Measurements from ENCODE around the gene HOXA6. TPM values are rescaled to one million over a fixed set of nuclear protein-coding genes. Genes with fewer than 3 reads are reported as not detected.
A peak's percentile ranks its signal among the peaks of the same experiment; 100 is the strongest.

HOXA6 gene
- total RNA-seq, 1 donor from 2014 or later, result not detected

- no peak overlapping the region for H3K27ac Mint-ChIP-seq
- H3K27me3 ChIP-seq, result peaks cover 100% of the 10 kb centered on the region
- no peaks in the 10 kb centered on the region for H3K36me3 ChIP-seq
- H3K9me3 ChIP-seq (ENCODE audit: low read depth), result no peaks in the 10 kb centered on the region
- H3K4me3 Mint-ChIP-seq, result no peak overlapping the region
- H2AFZ ChIP-seq (replicated peaks), result no peak overlapping the region
- H4K20me1 ChIP-seq (ENCODE audit: low read depth), result peaks cover 93% of the 10 kb centered on the region
- H3K27ac ChIP-seq, result no peak overlapping the region
- no peak overlapping the region for H3K9ac ChIP-seq
- H3K4me1 ChIP-seq, result no peaks in the 10 kb centered on the region
- peaks cover 91% of the 10 kb centered on the region for H3K27me3 Mint-ChIP-seq (ENCODE audit: insufficient read depth, low read depth)
- H3K36me3 Mint-ChIP-seq, result no peaks in the 10 kb centered on the region
- no peaks in the 10 kb centered on the region for H3K4me1 Mint-ChIP-seq
- H3K4me2 ChIP-seq, result no peak overlapping the region
- H3K4me3 ChIP-seq, result no peak overlapping the region
- no peak for DNase-seq (ENCODE audit: low spot score)
- peaks cover 5% of the 10 kb centered on the region for H3F3A ChIP-seq (ENCODE audit: low read depth)
- peaks cover 3% of the 10 kb centered on the region for H3K9me3 Mint-ChIP-seq
- no peaks in the 10 kb centered on the region for H3K79me2 ChIP-seq (ENCODE audit: low read depth)
- TF ChIP-seq, protein P1, sequence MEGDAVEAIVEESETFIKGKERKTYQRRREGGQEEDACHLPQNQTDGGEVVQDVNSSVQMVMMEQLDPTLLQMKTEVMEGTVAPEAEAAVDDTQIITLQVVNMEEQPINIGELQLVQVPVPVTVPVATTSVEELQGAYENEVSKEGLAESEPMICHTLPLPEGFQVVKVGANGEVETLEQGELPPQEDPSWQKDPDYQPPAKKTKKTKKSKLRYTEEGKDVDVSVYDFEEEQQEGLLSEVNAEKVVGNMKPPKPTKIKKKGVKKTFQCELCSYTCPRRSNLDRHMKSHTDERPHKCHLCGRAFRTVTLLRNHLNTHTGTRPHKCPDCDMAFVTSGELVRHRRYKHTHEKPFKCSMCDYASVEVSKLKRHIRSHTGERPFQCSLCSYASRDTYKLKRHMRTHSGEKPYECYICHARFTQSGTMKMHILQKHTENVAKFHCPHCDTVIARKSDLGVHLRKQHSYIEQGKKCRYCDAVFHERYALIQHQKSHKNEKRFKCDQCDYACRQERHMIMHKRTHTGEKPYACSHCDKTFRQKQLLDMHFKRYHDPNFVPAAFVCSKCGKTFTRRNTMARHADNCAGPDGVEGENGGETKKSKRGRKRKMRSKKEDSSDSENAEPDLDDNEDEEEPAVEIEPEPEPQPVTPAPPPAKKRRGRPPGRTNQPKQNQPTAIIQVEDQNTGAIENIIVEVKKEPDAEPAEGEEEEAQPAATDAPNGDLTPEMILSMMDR (IDR thresholded peaks at IDR 0.05), result no peak
- TF ChIP-seq EZH2 (IDR thresholded peaks at IDR 0.05) (peak; percentile 91), EZH2phosphoT487 (IDR thresholded peaks at IDR 0.05) (peak; percentile 35)
Observed at GRCh38 chr7:27117887-27118491, 29.6 kb downstream of the HOXA6 start.

GRCh38 chr7:27116962-27117886, 30.4 kb downstream of the HOXA6 start:
- Mint-ChIP-seq H3K27ac (no peak overlapping the region), H3K36me3 (no peaks in the 10 kb centered on the region), H3K27me3 (ENCODE audit: insufficient read depth, low read depth) (peaks cover 91% of the 10 kb centered on the region), H3K4me1 (no peaks in the 10 kb centered on the region), H3K9me3 (peaks cover 3% of the 10 kb centered on the region), H3K4me3 (no peak overlapping the region)
- peaks cover 13% of the 10 kb centered on the region for H3F3A ChIP-seq (ENCODE audit: low read depth)
- H3K4me1 ChIP-seq, result no peaks in the 10 kb centered on the region
- H3K9me3 ChIP-seq (ENCODE audit: low read depth), result no peaks in the 10 kb centered on the region
- peaks cover 93% of the 10 kb centered on the region for H4K20me1 ChIP-seq (ENCODE audit: low read depth)
- H3K27me3 ChIP-seq, result peaks cover 100% of the 10 kb centered on the region
- H3K4me3 ChIP-seq, result no peak overlapping the region
- TF ChIP-seq, protein P1 (IDR thresholded peaks at IDR 0.05), result no peak
- no peak for TF ChIP-seq EZH2phosphoT487 (IDR thresholded peaks at IDR 0.05)
- peak; percentile 53 for TF ChIP-seq EZH2 (IDR thresholded peaks at IDR 0.05)
- no peak overlapping the region for H3K4me2 ChIP-seq
- H3K9ac ChIP-seq, result no peak overlapping the region
- no peak overlapping the region for H3K27ac ChIP-seq
- H2AFZ ChIP-seq (replicated peaks), result no peak overlapping the region
- no peaks in the 10 kb centered on the region for H3K79me2 ChIP-seq (ENCODE audit: low read depth)
- no peak for DNase-seq (ENCODE audit: low spot score)
- no peaks in the 10 kb centered on the region for H3K36me3 ChIP-seq

- H3K4me1 Mint-ChIP-seq, result no peaks in the 10 kb centered on the region
- Histone ChIP-seq H3K4me1 (no peaks in the 10 kb centered on the region), H4K20me1 (ENCODE audit: low read depth) (peaks cover 93% of the 10 kb centered on the region), H3K27ac (no peak overlapping the region), H2AFZ (replicated peaks) (no peak overlapping the region), H3K79me2 (ENCODE audit: low read depth) (no peaks in the 10 kb centered on the region), H3K27me3 (peaks cover 100% of the 10 kb centered on the region), H3K4me2 (no peak overlapping the region), H3K36me3 (no peaks in the 10 kb centered on the region), H3K4me3 (no peak overlapping the region), H3F3A (ENCODE audit: low read depth) (peaks cover 13% of the 10 kb centered on the region), H3K9me3 (ENCODE audit: low read depth) (no peaks in the 10 kb centered on the region), H3K9ac (no peak overlapping the region)
- DNase-seq (ENCODE audit: low spot score), result no peak
- H3K27ac Mint-ChIP-seq, result no peak overlapping the region
- H3K27me3 Mint-ChIP-seq (ENCODE audit: insufficient read depth, low read depth), result peaks cover 92% of the 10 kb centered on the region
- H3K36me3 Mint-ChIP-seq, result no peaks in the 10 kb centered on the region
- H3K4me3 Mint-ChIP-seq, result no peak overlapping the region
- TF ChIP-seq EZH2 (IDR thresholded peaks at IDR 0.05), result peak; percentile 64
- TF ChIP-seq, protein P1 (IDR thresholded peaks at IDR 0.05), result no peak
- peak; percentile 52 for TF ChIP-seq EZH2phosphoT487 (IDR thresholded peaks at IDR 0.05)
- no peaks in the 10 kb centered on the region for H3K9me3 Mint-ChIP-seq
Observed at GRCh38 chr7:27116031-27116961, 31.3 kb downstream of the HOXA6 start.

Measured in neural progenitor cell (in vitro differentiated cells).